Natural killer cell (primary cell): Measurements from ENCODE around the gene ZNF761. TPM values are rescaled to one million over a fixed set of nuclear protein-coding genes. Genes with fewer than 3 reads are reported as not detected.
"Not testable (repeated sequence)": the region's sequence is repeated elsewhere in the genome, so short reads cannot be mapped to it uniquely, and the experiment has no call there.

Experiments used
- ATAC-seq, 3 donors: fragments of 150-1000 bp in 2 of 3; fragments of 200-7000 bp in 1 of 3; cut with Tn5 transposase; 1 replicate in 1 of 3; 2 replicates in 2 of 3; pipeline ENCODE4 v1.10.0; 2021; ENCODE audit warnings: mild to moderate bottlenecking in 2 of 3, moderate library complexity in 2 of 3
- DNase-seq, 2 donors: peaks; one replicate each; pipeline versions ENCODE4 v3.0.0 to v3.0.0-alpha.2; 2013 to 2021; ENCODE audit warnings: mixed read lengths in 1 of 2
- H3K27ac ChIP-seq: one replicate; pipeline ENCODE4 v1.5.1; 2013; ENCODE audit warnings: mild to moderate bottlenecking, low read length
- H3K27me3 ChIP-seq: one replicate; pipeline ENCODE4 v1.6.1; 2013; ENCODE audit warnings: low read length; ENCODE audit not compliant: control insufficient read depth, insufficient read depth
- H3K36me3 ChIP-seq: one replicate; pipeline ENCODE4 v1.6.1; 2013; ENCODE audit warnings: low read length; ENCODE audit not compliant: control insufficient read depth, insufficient read depth
- H3K4me1 ChIP-seq: one replicate; pipeline ENCODE4 v1.6.1; 2013; ENCODE audit warnings: low read length; ENCODE audit not compliant: control insufficient read depth, insufficient read depth
- H3K4me3 ChIP-seq: one replicate; pipeline ENCODE4 v1.5.1; 2013; ENCODE audit warnings: low read length
- H3K9me3 ChIP-seq: one replicate; pipeline ENCODE4 v1.6.1; 2013; ENCODE audit warnings: low read length; ENCODE audit not compliant: control insufficient read depth, insufficient read depth
- H3K27ac Mint-ChIP-seq, 2 donors: one replicate each; pipeline ENCODE4 v1.8.0; 2022; ENCODE audit warnings: mild to moderate bottlenecking in 2 of 2, mixed read lengths in 2 of 2, moderate library complexity in 1 of 2
- H3K27me3 Mint-ChIP-seq, 2 donors: one replicate each; pipeline ENCODE4 v1.8.0; 2022; ENCODE audit warnings: low read depth in 2 of 2, mixed read lengths in 2 of 2
- H3K36me3 Mint-ChIP-seq: one replicate; pipeline ENCODE4 v1.8.0; 2022; ENCODE audit warnings: mixed read lengths
- H3K4me1 Mint-ChIP-seq, 2 donors: one replicate each; pipeline ENCODE4 v1.8.0; 2022; ENCODE audit warnings: mixed read lengths in 2 of 2
- H3K4me3 Mint-ChIP-seq: one replicate; pipeline ENCODE4 v1.8.0; 2022; ENCODE audit warnings: mild to moderate bottlenecking, moderate library complexity, mixed read lengths
- H3K9me3 Mint-ChIP-seq, 2 donors: one replicate each; pipeline ENCODE4 v1.8.0; 2022; ENCODE audit warnings: mixed read lengths in 2 of 2
- CTCF ChIP-seq: fragments of 200-600 bp; IDR thresholded peaks from one replicate; pipeline ENCODE4 v1.8.0; 2022; ENCODE audit warnings: antibody characterized with exemption
- WGBS: methylation state at CpG from one replicate; pipeline ENCODE4 v1.1.7; 2013; ENCODE audit warnings: missing lambda C conversion rate; ENCODE audit not compliant: insufficient coverage; 5-methylcytosine and 5-hydroxymethylcytosine counted together
- intact Hi-C: fragments of 100-400 bp; cut with micrococcal nuclease; formaldehyde crosslinking; loops from one replicate; pipeline ENCODE4 v1.14.2; 2022
- total RNA-seq, 4 donors: library from RNA; stranded (reverse); fragments of 120-200 nt in 1 of 4; gene quantifications; one replicate each; pipeline versions ENCODE4 v1.2.3 to v1.2.4, GENCODE V29; 2013 to 2022

Gene ZNF761
- total RNA-seq, 3 donors from 2014 or later (not counting 1 experiment from before 2014, with no cell fraction given): 6.8 to 8.9 (median 8.5) TPM

GRCh38 chr19:53409505-53410204 is 22.1 kb upstream of the ZNF761 start:
- ATAC-seq (no peak), DNase-seq (no peak)
- no peaks in the 10 kb centered on the region for H3K4me1 ChIP-seq
- no peaks in the 10 kb centered on the region for H3K27me3 ChIP-seq
- Mint-ChIP-seq H3K4me1 (peaks cover 0 to 7% of the 10 kb centered on the region in 2 donors), H3K27me3 (no peaks in the 10 kb centered on the region), H3K36me3 (peaks cover 80% of the 10 kb centered on the region), H3K27ac (no peak overlapping the region), H3K4me3 (no peak overlapping the region), H3K9me3 (peaks cover 17 to 28% of the 10 kb centered on the region in 2 donors)
- no peak overlapping the region for H3K27ac ChIP-seq
- no peak for TF ChIP-seq CTCF
- peaks cover 34% of the 10 kb centered on the region for H3K36me3 ChIP-seq
- WGBS: 94% methylated on average over 3 of the region's 7 CpGs
- intact Hi-C loops: no loop called here
- H3K4me3 ChIP-seq: no peak overlapping the region
- H3K9me3 ChIP-seq: peaks cover 61% of the 10 kb centered on the region

GRCh38 chr19:53420520-53421315 is 11.1 kb upstream of the ZNF761 start:
- H3K27ac ChIP-seq, DNase-seq, H3K4me1 Mint-ChIP-seq, intact Hi-C loops, H3K27me3 ChIP-seq, H3K9me3 Mint-ChIP-seq, H3K36me3 ChIP-seq, H3K27me3 Mint-ChIP-seq, ATAC-seq, H3K4me3 Mint-ChIP-seq, H3K4me1 ChIP-seq, H3K4me3 ChIP-seq, H3K27ac Mint-ChIP-seq: not testable (repeated sequence)
- H3K9me3 ChIP-seq: peaks cover 23% of the 10 kb centered on the region
- 86% methylated on average over 11 of the region's 11 CpGs for WGBS
- peaks cover 12% of the 10 kb centered on the region for H3K36me3 Mint-ChIP-seq

- Mint-ChIP-seq H3K36me3 (peaks cover 3% of the 10 kb centered on the region), H3K4me1 (no peaks in the 10 kb centered on the region), H3K9me3 (peaks cover 0 to 3% of the 10 kb centered on the region in 2 donors), H3K27ac (no peak overlapping the region), H3K4me3 (no peak overlapping the region), H3K27me3 (no peaks in the 10 kb centered on the region)
- Histone ChIP-seq H3K27me3 (no peaks in the 10 kb centered on the region), H3K4me3 (no peak overlapping the region), H3K27ac (no peak overlapping the region), H3K4me1 (no peaks in the 10 kb centered on the region), H3K36me3 (no peaks in the 10 kb centered on the region), H3K9me3 (peaks cover 16% of the 10 kb centered on the region)
- DNase-seq (no peak), ATAC-seq (no peak)
- 100% methylated on average over 5 of the region's 5 CpGs for WGBS
- intact Hi-C loops: no loop called here
- no peak for TF ChIP-seq CTCF
These were observed 9.2 kb upstream of the ZNF761 start for GRCh38 chr19:53422551-53422950.

- 86% methylated on average over 9 of the region's 13 CpGs for WGBS
- H3K27me3 ChIP-seq, H3K27me3 Mint-ChIP-seq, H3K36me3 Mint-ChIP-seq, H3K4me3 ChIP-seq, ATAC-seq, H3K9me3 Mint-ChIP-seq, H3K4me3 Mint-ChIP-seq, H3K36me3 ChIP-seq, H3K4me1 ChIP-seq, intact Hi-C loops, H3K27ac ChIP-seq, H3K4me1 Mint-ChIP-seq, DNase-seq, H3K27ac Mint-ChIP-seq: not testable (repeated sequence)
- peaks cover 11% of the 10 kb centered on the region for H3K9me3 ChIP-seq
These were observed 8.7 kb upstream of the ZNF761 start for GRCh38 chr19:53423074-53423473.

GRCh38 chr19:53423680-53424079 is 8.1 kb upstream of the ZNF761 start:
- intact Hi-C loops: loop anchor here (2.0 kb wide), 2 partner anchors 29 to 89 kb away; partner anchors contain the start of gene ZNF765
- not testable (repeated sequence) for H3K27ac Mint-ChIP-seq, H3K27me3 Mint-ChIP-seq, H3K4me3 Mint-ChIP-seq, H3K27me3 ChIP-seq, H3K4me1 Mint-ChIP-seq, H3K36me3 Mint-ChIP-seq, H3K36me3 ChIP-seq, H3K4me3 ChIP-seq, H3K9me3 Mint-ChIP-seq, DNase-seq, H3K9me3 ChIP-seq, H3K4me1 ChIP-seq, H3K27ac ChIP-seq
- peak in 1 of 3 donors; percentile 40 for ATAC-seq
- WGBS: 89% methylated on average over 4 of the region's 8 CpGs
